T-helper 2 cell (primary cell): ENCODE data around the gene MAS1L.

Experiments used
- DNase-seq, 5 experiments: peaks; one replicate each; pipeline versions ENCODE4 v3.0.0 to v3.0.0-alpha.2; 2012 to 2022
- total RNA-seq, 2 donors: gene quantifications; one replicate each; lab custom pipeline; 2026; lab: John Stamatoyannopoulos, UW

MAS1L gene
- total RNA-seq: 0 reads per million in 2 donors

- no peak for DNase-seq
Observed at GRCh38 chr6:29487660-29488059, at the start of gene MAS1L. Gene MAS1L (minus strand): TSS chr6:29487956. CDS start chr6:29487902, 54 bp downstream.

GRCh38 chr6:29532320-29532951 lies 44.7 kb upstream of the MAS1L start:
- no peak for DNase-seq

- no peak for DNase-seq
Observed at GRCh38 chr6:29531668-29532067, 43.9 kb upstream of the MAS1L start.

GRCh38 chr6:29530671-29531310 lies 43.0 kb upstream of the MAS1L start:
- DNase-seq: no peak

GRCh38 chr6:29529956-29530355 lies 42.2 kb upstream of the MAS1L start:
- no peak for DNase-seq

- no peak for DNase-seq
Observed at GRCh38 chr6:29528988-29529560, 41.3 kb upstream of the MAS1L start.

- no peak for DNase-seq
Observed at GRCh38 chr6:29528300-29528931, 40.7 kb upstream of the MAS1L start.

GRCh38 chr6:29527564-29527963 lies 39.8 kb upstream of the MAS1L start:
- DNase-seq: no peak

- no peak for DNase-seq
Observed at GRCh38 chr6:29527126-29527525, 39.4 kb upstream of the MAS1L start.

GRCh38 chr6:29525311-29525639 lies 37.5 kb upstream of the MAS1L start:
- DNase-seq: no peak

- DNase-seq: no peak
Observed at GRCh38 chr6:29524444-29525310, 36.9 kb upstream of the MAS1L start.

GRCh38 chr6:29524044-29524443 lies 36.3 kb upstream of the MAS1L start:
- no peak for DNase-seq

GRCh38 chr6:29522227-29522626 lies 34.5 kb upstream of the MAS1L start:
- DNase-seq: peak in 1 of 5 experiments; percentile 20

- no peak for DNase-seq
Observed at GRCh38 chr6:29521006-29521680, 33.4 kb upstream of the MAS1L start.

GRCh38 chr6:29520232-29520631 lies 32.5 kb upstream of the MAS1L start:
- no peak for DNase-seq

GRCh38 chr6:29519291-29520010 lies 31.7 kb upstream of the MAS1L start:
- no peak for DNase-seq

GRCh38 chr6:29517728-29518440 lies 30.1 kb upstream of the MAS1L start:
- no peak for DNase-seq

- no peak for DNase-seq
Observed at GRCh38 chr6:29517245-29517644, 29.5 kb upstream of the MAS1L start.

GRCh38 chr6:29516108-29516507 lies 28.4 kb upstream of the MAS1L start:
- peak in 2 of 5 experiments; percentile 45 to 82 for DNase-seq

GRCh38 chr6:29510746-29511300 lies 23.1 kb upstream of the MAS1L start:
- no peak for DNase-seq

GRCh38 chr6:29510202-29510601 lies 22.4 kb upstream of the MAS1L start:
- no peak for DNase-seq
